Activated CD8-positive, alpha-beta T cell treated with anti-CD3 and anti-CD28 coated beads for 36 hours (primary cell): Measurements from ENCODE around the gene BORCS5. TPM values are rescaled to one million over a fixed set of nuclear protein-coding genes. Genes with fewer than 3 reads are reported as not detected.
A peak's percentile ranks its signal among the peaks of the same experiment; 100 is the strongest.

ENCODE experiments used
- ATAC-seq: fragments of 200-7000 bp; cut with Tn5 transposase; one replicate; pipeline ENCODE4 v1.10.0; 2021; ENCODE audit warnings: mild to moderate bottlenecking, moderate library complexity
- CTCF ChIA-PET: fragments of 350-600 bp; sonication (Branson Sonifier 250); formaldehyde crosslinking; loops from one replicate; lab custom pipeline; 2021; ENCODE audit warnings: antibody characterized with exemption; lab: Charles Lee
- POLR2A ChIA-PET: fragments of 350-600 bp; sonication (Branson Sonifier 250); formaldehyde crosslinking; loops from one replicate; lab custom pipeline; 2021; ENCODE audit warnings: antibody characterized with exemption; lab: Charles Lee
- DNase-seq: peaks from one replicate; pipeline ENCODE4 v3.0.0-alpha.2; 2020
- H3K27ac Mint-ChIP-seq: one replicate; pipeline ENCODE4 v1.8.0; 2021; ENCODE audit warnings: mild to moderate bottlenecking, mixed read lengths
- H3K27me3 Mint-ChIP-seq: one replicate; pipeline ENCODE4 v1.8.0; 2021; ENCODE audit warnings: mixed read lengths
- H3K36me3 Mint-ChIP-seq: one replicate; pipeline ENCODE4 v1.8.0; 2021; ENCODE audit warnings: low read depth, mixed read lengths
- H3K4me1 Mint-ChIP-seq: one replicate; pipeline ENCODE4 v1.8.0; 2021; ENCODE audit warnings: low read depth, mixed read lengths
- H3K4me3 Mint-ChIP-seq: one replicate; pipeline ENCODE4 v1.8.0; 2021; ENCODE audit warnings: mild to moderate bottlenecking, moderate library complexity, mixed read lengths
- H3K9me3 Mint-ChIP-seq: one replicate; pipeline ENCODE4 v1.8.0; 2021; ENCODE audit warnings: mixed read lengths
- intact Hi-C: fragments of 100-400 bp; cut with micrococcal nuclease; formaldehyde crosslinking; loops from one replicate; pipeline ENCODE4 v1.10.0; 2022
- total RNA-seq, 2 experiments: library from RNA; stranded (reverse); gene quantifications; one replicate each; pipeline ENCODE4 v1.2.3, GENCODE V29; 2021
- TF ChIP-seq, protein P1 (sequence below): fragments of 200-600 bp; IDR thresholded peaks from one replicate; pipeline ENCODE4 v1.8.0; 2022; ENCODE audit warnings: antibody characterized with exemption, mild to moderate bottlenecking

The BORCS5 gene
- total RNA-seq, 2 experiments from 2014 or later = 31.5 to 32.9 TPM

GRCh38 chr12:12491606-12492005 is 134.7 kb downstream of the BORCS5 start:
- no peak overlapping the region for H3K4me3 Mint-ChIP-seq
- TF ChIP-seq, protein P1, sequence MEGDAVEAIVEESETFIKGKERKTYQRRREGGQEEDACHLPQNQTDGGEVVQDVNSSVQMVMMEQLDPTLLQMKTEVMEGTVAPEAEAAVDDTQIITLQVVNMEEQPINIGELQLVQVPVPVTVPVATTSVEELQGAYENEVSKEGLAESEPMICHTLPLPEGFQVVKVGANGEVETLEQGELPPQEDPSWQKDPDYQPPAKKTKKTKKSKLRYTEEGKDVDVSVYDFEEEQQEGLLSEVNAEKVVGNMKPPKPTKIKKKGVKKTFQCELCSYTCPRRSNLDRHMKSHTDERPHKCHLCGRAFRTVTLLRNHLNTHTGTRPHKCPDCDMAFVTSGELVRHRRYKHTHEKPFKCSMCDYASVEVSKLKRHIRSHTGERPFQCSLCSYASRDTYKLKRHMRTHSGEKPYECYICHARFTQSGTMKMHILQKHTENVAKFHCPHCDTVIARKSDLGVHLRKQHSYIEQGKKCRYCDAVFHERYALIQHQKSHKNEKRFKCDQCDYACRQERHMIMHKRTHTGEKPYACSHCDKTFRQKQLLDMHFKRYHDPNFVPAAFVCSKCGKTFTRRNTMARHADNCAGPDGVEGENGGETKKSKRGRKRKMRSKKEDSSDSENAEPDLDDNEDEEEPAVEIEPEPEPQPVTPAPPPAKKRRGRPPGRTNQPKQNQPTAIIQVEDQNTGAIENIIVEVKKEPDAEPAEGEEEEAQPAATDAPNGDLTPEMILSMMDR = no peak
- CTCF ChIA-PET = interaction anchor here (1.3 to 1.9 kb wide), 2 partner anchors 9 to 16 kb away, joined by 4 to 5 read pairs; no protein-coding TSS in a partner anchor
- DNase-seq (no peak), ATAC-seq (peak; percentile 50)
- intact Hi-C loops = no loop called here
- no peak overlapping the region for H3K27ac Mint-ChIP-seq
- POLR2A ChIA-PET = interaction anchor here (0.7 to 1.3 kb wide), 3 partner anchors 9 to 63 kb away, joined by 3 to 5 read pairs (median 3); no protein-coding TSS in a partner anchor
- H3K4me1 Mint-ChIP-seq = peaks cover 24% of the 10 kb centered on the region
- peaks cover 24% of the 10 kb centered on the region for H3K36me3 Mint-ChIP-seq
- no peaks in the 10 kb centered on the region for H3K9me3 Mint-ChIP-seq
- H3K27me3 Mint-ChIP-seq = no peaks in the 10 kb centered on the region

GRCh38 chr12:12492547-12492946 is 135.7 kb downstream of the BORCS5 start:
- Mint-ChIP-seq H3K27me3 (no peaks in the 10 kb centered on the region), H3K27ac (no peak overlapping the region), H3K4me3 (no peak overlapping the region), H3K4me1 (peaks cover 23% of the 10 kb centered on the region), H3K36me3 (peaks cover 17% of the 10 kb centered on the region), H3K9me3 (no peaks in the 10 kb centered on the region)
- no peak for ATAC-seq
- DNase-seq = no peak
- ChIA-PET CTCF (interaction anchor here (1.9 kb wide), 1 partner anchor 17 kb away, joined by 4 read pairs; no protein-coding TSS in a partner anchor), POLR2A (interaction anchor here (1.3 kb wide), 1 partner anchor 8 kb away, joined by 5 read pairs; no protein-coding TSS in a partner anchor)
- intact Hi-C loops = no loop called here
- TF ChIP-seq, protein P1 = no peak

- TF ChIP-seq, protein P1 = no peak
- Mint-ChIP-seq H3K27me3 (no peaks in the 10 kb centered on the region), H3K4me1 (peaks cover 16% of the 10 kb centered on the region), H3K36me3 (peaks cover 6% of the 10 kb centered on the region), H3K4me3 (no peak overlapping the region), H3K27ac (no peak overlapping the region), H3K9me3 (no peaks in the 10 kb centered on the region)
- DNase-seq (no peak), ATAC-seq (no peak)
- intact Hi-C loops = no loop called here
- ChIA-PET POLR2A (no interaction called here), CTCF (interaction anchor here (0.5 to 1.2 kb wide), 2 partner anchors 21 to 138 kb away, joined by 3 to 4 read pairs; no protein-coding TSS in a partner anchor)
These were observed 138.7 kb downstream of the BORCS5 start for GRCh38 chr12:12495536-12495935.

DNA sequence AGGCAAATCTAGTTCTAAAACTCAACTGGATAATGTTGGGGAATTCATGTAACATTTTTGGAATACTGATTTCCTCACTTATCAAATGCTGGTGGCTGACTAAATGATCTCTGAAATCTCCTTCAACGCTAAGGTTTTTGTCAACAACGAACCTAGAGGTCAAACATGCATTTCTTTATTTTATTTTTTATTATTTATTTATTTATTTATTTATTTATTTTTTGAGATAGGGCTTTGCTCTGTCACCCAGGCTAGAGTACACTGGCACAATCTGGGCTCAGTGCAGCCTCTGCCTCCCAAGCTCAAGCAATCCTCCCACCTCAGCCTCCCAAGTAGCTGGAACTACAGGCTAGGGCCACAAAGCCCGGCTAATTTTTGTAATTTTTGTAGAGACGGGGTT is 141.3 kb downstream of the BORCS5 start:
- Mint-ChIP-seq H3K36me3 (peaks cover 11% of the 10 kb centered on the region), H3K9me3 (no peaks in the 10 kb centered on the region), H3K4me3 (no peak overlapping the region), H3K4me1 (peaks cover 35% of the 10 kb centered on the region), H3K27me3 (no peaks in the 10 kb centered on the region), H3K27ac (no peak overlapping the region)
- intact Hi-C loops = no loop called here
- ChIA-PET POLR2A (interaction anchor here (1.4 kb wide), 1 partner anchor 8 kb away, joined by 3 read pairs; no protein-coding TSS in a partner anchor), CTCF (no interaction called here)
- ATAC-seq = no peak
- DNase-seq = no peak
- TF ChIP-seq, protein P1 = no peak

DNA sequence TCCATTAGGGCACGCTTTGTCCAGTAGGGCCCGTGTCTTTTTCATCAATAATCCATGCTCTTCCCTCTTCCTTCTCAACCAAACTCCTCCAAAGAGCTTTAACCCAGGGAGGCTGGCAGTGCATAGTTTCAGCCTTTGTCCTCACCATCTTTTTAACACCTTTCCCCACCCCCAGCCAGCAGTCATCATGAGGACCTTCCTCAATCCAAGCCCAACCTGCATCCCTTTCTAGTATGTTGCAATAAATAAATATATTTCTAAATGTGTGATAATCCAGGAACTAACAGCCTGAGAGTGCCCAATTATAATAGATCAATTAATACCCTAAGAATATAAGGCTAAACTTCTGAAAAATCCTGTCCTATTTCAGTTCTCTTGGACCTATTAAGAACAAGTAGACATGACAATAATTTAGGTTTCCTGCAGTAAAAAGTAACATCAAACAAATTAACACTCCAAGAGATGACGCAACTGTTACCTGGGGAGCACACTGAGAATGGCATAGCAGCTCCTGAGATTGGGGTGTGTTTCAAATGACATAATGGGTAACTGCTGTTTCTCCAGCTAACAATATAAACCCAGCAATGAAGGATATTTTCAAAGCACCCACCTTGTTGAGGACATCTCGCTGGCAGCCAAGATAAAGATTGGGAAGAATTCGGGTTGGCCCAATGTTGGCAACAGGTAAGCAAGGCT is 143.2 kb downstream of the BORCS5 start:
- Mint-ChIP-seq H3K27ac (no peak overlapping the region), H3K4me3 (no peak overlapping the region), H3K9me3 (no peaks in the 10 kb centered on the region), H3K36me3 (peaks cover 17% of the 10 kb centered on the region), H3K27me3 (no peaks in the 10 kb centered on the region), H3K4me1 (peaks cover 50% of the 10 kb centered on the region)
- POLR2A ChIA-PET = interaction anchor here (0.6 to 1.7 kb wide), 6 partner anchors 8 to 85 kb away, joined by 3 to 5 read pairs (median 3); partner anchors contain the start of gene DUSP16
- intact Hi-C loops = no loop called here
- DNase-seq (no peak), ATAC-seq (no peak)
- CTCF ChIA-PET = interaction anchor here (1.2 kb wide), 1 partner anchor 123 kb away, joined by 4 read pairs; no protein-coding TSS in a partner anchor
- TF ChIP-seq, protein P1 = no peak
